SK-N-MC (cell line): ENCODE results near the gene GGPS1.

ENCODE experiments used
- EZH2 ChIP-seq: fragments of 200-600 bp; sonication (generic); IDR thresholded peaks from one replicate; pipeline ENCODE4 v1.6.1; 2017; ENCODE audit warnings: antibody characterized with exemption
- POLR2AphosphoS5 ChIP-seq: IDR thresholded peaks from 2 replicates; pipeline ENCODE4 v1.6.1; 2012; ENCODE audit warnings: mild to moderate bottlenecking, low read depth, low read length, borderline replicate concordance

- TF ChIP-seq POLR2AphosphoS5 (no peak), EZH2 (no peak)
Observed at GRCh38 chr1:235375919-235376605, 47.7 kb downstream of the GGPS1 start.
